ENCODE data around the gene CD300A.

CD300A gene

DNA sequence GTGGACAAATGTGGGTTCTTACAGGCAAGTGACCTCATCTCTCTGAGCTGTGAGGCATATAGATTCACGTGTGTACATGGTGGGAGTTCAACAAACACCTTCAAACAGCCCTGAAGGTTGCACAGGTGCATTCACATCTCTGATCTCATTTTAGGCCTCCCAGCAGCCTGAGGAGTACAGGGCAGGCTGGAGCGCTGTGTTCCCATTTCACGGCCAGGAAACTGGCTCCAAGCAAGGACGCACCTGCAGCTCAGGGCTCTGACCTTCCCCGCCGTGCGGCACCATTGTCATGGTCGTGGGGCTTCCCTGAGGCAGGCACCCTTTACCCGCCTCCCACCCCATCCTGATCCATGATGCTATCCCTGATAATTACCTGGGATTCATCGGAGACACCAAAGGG, 4.8 kb upstream of the CD300A start:
- TF ChIP-seq ZNF274 (IDR thresholded peaks at IDR 0.05; ENCODE audit: low read depth, low read length) = no peak
- no peak for TF ChIP-seq SUZ12 (IDR thresholded peaks at IDR 0.05; ENCODE audit: extremely low read depth, insufficient read depth, insufficient read length)
- TF ChIP-seq YY1 (IDR thresholded peaks at IDR 0.05; ENCODE audit: insufficient read depth, insufficient read length) = no peak
- H3K9ac ChIP-seq (ENCODE audit: insufficient read length, low read depth) = no peak overlapping the region
- no peaks in the 10 kb centered on the region for H3K36me3 ChIP-seq (ENCODE audit: insufficient read depth, insufficient read length, low read length)
- H3K4me1 ChIP-seq (ENCODE audit: insufficient read depth, insufficient read length) = peaks cover 14% of the 10 kb centered on the region
- H3K4me3 ChIP-seq (ENCODE audit: insufficient read length, low read depth) = no peak overlapping the region
- no peaks in the 10 kb centered on the region for H3K9me3 ChIP-seq (ENCODE audit: insufficient read depth, low read length)
- H3K27me3 ChIP-seq (ENCODE audit: insufficient read depth, insufficient read length) = peaks cover 8% of the 10 kb centered on the region
- DNase-seq (ENCODE audit: low read depth, low spot score) = no peak

DNA sequence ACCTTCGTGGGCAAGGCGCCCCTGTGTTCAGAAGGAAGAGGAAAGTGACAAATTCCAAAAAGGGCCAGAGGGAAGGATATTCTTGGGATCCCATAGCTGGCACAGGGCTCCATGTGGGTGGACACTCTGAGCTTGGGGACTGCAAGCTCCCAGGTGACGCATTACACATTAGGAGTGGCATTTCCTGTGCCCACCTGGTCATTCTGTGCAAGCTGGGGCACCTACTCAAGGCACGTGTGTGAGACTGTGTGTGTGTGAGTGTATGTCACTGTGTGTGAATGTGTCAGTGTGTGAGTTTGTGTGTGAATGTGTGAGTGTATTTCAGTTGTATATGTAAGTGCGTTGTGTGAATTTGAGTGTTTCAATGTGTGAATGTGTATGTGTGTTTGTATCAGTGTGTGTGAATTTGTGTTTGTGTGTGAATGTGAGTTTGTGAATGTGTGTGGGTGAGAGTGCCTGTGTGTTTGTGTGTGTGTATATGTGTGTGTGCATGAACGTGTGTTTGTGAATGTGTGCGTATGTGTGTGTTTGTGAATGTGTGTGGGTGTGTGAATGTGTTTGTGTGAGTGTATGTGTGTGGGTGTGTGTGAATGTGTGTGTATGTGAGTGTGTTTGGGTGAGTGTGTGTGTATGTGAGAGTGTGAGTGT, 1.6 kb upstream of the CD300A start:
- no peak for DNase-seq (ENCODE audit: low read depth, low spot score)
- peaks cover 7% of the 10 kb centered on the region for H3K4me1 ChIP-seq (ENCODE audit: insufficient read depth, insufficient read length)
- no peak overlapping the region for H3K4me3 ChIP-seq (ENCODE audit: insufficient read length, low read depth)
- no peaks in the 10 kb centered on the region for H3K36me3 ChIP-seq (ENCODE audit: insufficient read depth, insufficient read length, low read length)
- TF ChIP-seq YY1 (IDR thresholded peaks at IDR 0.05; ENCODE audit: insufficient read depth, insufficient read length) (no peak), SUZ12 (IDR thresholded peaks at IDR 0.05; ENCODE audit: extremely low read depth, insufficient read depth, insufficient read length) (no peak), ZNF274 (IDR thresholded peaks at IDR 0.05; ENCODE audit: low read depth, low read length) (no peak)
- no peak overlapping the region for H3K9ac ChIP-seq (ENCODE audit: insufficient read length, low read depth)
- H3K27me3 ChIP-seq (ENCODE audit: insufficient read depth, insufficient read length) = no peaks in the 10 kb centered on the region
- H3K9me3 ChIP-seq (ENCODE audit: insufficient read depth, low read length) = no peaks in the 10 kb centered on the region

DNA sequence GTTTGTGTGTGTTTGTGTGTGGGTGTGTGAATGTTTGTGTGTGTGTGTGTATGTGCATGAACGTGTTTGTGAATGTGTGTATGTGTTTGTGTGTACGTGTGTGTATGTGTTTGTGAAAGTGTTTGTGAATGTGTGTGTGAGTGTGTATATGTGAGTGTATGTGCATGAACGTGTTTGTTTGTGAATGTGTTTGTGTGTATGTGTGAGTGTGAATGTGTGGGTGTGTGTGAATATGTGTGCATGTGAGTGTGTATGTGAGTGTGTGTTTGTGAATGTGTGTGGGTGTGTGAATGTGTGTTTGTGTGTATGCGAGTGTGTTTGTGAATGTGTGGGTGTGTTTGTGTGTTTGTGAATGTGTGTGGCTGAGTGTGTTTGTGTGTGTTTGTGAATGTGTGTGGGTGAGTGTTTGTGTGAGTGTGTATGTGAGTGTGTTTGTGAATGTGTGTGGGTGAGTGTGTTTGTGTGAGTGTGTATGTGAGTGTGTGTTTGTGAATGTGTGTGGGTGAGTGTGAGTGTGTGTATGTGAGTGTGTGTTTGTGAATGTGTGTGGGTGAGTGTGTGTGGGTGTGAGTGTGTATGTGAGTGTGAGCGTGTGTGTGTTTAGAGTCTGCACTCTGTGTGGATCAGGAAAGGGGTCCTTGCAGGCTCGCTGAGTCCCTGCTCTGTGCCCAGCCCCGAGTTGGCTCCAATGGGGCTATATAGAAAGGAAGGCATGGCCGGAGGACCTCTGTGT, 890 bp upstream of the CD300A start:
- no peak for DNase-seq (ENCODE audit: low read depth, low spot score)
- Histone ChIP-seq H3K9me3 (ENCODE audit: insufficient read depth, low read length) (no peaks in the 10 kb centered on the region), H3K36me3 (ENCODE audit: insufficient read depth, insufficient read length, low read length) (no peaks in the 10 kb centered on the region), H3K27me3 (ENCODE audit: insufficient read depth, insufficient read length) (no peaks in the 10 kb centered on the region), H3K4me1 (ENCODE audit: insufficient read depth, insufficient read length) (peaks cover 7% of the 10 kb centered on the region), H3K4me3 (ENCODE audit: insufficient read length, low read depth) (no peak overlapping the region), H3K9ac (ENCODE audit: insufficient read length, low read depth) (no peak overlapping the region)
- TF ChIP-seq SUZ12 (IDR thresholded peaks at IDR 0.05; ENCODE audit: extremely low read depth, insufficient read depth, insufficient read length) (no peak), ZNF274 (IDR thresholded peaks at IDR 0.05; ENCODE audit: low read depth, low read length) (no peak), YY1 (IDR thresholded peaks at IDR 0.05; ENCODE audit: insufficient read depth, insufficient read length) (no peak)

DNA sequence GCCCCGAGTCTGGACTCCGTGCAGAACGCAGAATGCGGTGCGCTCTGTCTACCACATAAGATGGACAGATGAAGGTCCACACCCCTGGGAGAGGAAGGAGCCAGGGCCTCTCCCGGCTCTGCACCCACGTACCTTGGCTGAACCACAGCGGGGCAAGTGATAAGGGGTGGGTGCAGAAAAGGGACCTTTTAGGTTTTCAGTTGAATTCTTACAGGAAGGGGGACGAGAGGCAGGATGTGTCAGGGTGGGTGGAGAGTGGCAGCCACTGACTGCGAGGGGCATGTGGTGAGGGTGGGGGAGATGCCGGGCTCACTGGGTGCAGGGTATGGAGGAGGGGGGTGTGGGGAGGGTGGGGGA, 372 bp downstream of the CD300A start:
- DNase-seq (ENCODE audit: low read depth, low spot score) = no peak
- no peak overlapping the region for H3K4me3 ChIP-seq (ENCODE audit: insufficient read length, low read depth)
- peaks cover 7% of the 10 kb centered on the region for H3K4me1 ChIP-seq (ENCODE audit: insufficient read depth, insufficient read length)

DNA sequence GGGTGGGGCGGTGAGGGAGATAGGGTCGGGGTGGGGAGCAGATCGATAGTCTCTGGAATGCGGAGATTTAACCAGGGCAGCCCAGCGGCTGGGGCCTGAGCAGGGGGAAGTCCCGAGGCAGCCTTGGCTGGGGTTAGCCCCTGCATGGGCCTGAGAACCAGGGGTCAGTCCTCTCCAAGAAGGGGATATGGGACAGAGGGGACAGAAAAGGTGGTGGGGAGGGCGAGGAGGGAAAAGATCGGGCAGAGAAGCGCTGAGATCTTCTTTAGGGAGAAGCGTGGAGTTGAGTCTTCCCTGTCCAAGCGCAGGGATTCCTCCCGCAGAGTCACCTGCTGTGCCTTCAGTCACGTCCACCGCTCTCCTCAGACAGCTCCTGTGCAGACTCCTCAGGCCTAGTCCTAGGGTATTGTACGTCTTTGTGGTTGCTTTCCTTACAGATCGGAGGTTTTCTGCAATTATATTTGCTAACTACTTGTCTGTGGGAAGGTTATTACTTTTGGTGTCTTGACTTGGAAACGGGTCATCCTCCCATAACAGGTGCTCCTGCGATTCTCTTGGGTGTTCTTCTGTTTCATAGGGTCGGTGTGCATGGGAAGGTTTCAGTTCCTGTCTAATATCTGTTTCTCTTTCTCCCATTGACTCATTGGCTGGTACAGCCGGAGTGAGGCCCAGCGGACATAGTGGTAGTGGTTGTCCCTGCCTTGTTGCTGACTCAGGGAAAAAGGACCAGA, 952 bp downstream of the CD300A start:
- no peak for DNase-seq (ENCODE audit: low read depth, low spot score)
- Histone ChIP-seq H3K36me3 (ENCODE audit: insufficient read depth, insufficient read length, low read length) (no peaks in the 10 kb centered on the region), H3K9ac (ENCODE audit: insufficient read length, low read depth) (no peak overlapping the region), H3K27me3 (ENCODE audit: insufficient read depth, insufficient read length) (no peaks in the 10 kb centered on the region), H3K4me3 (ENCODE audit: insufficient read length, low read depth) (no peak overlapping the region), H3K4me1 (ENCODE audit: insufficient read depth, insufficient read length) (peaks cover 7% of the 10 kb centered on the region), H3K9me3 (ENCODE audit: insufficient read depth, low read length) (no peaks in the 10 kb centered on the region)
- TF ChIP-seq SUZ12 (IDR thresholded peaks at IDR 0.05; ENCODE audit: extremely low read depth, insufficient read depth, insufficient read length) = no peak
- no peak for TF ChIP-seq ZNF274 (IDR thresholded peaks at IDR 0.05; ENCODE audit: low read depth, low read length)
- TF ChIP-seq YY1 (IDR thresholded peaks at IDR 0.05; ENCODE audit: insufficient read depth, insufficient read length) = no peak

More for the DNA sequence above, 372 bp downstream of the CD300A start:
- no peaks in the 10 kb centered on the region for H3K27me3 ChIP-seq (ENCODE audit: insufficient read depth, insufficient read length)
- no peak overlapping the region for H3K9ac ChIP-seq (ENCODE audit: insufficient read length, low read depth)
- no peaks in the 10 kb centered on the region for H3K36me3 ChIP-seq (ENCODE audit: insufficient read depth, insufficient read length, low read length)
- TF ChIP-seq YY1 (IDR thresholded peaks at IDR 0.05; ENCODE audit: insufficient read depth, insufficient read length) (no peak), SUZ12 (IDR thresholded peaks at IDR 0.05; ENCODE audit: extremely low read depth, insufficient read depth, insufficient read length) (no peak), ZNF274 (IDR thresholded peaks at IDR 0.05; ENCODE audit: low read depth, low read length) (no peak)
- H3K9me3 ChIP-seq (ENCODE audit: insufficient read depth, low read length) = no peaks in the 10 kb centered on the region

DNA sequence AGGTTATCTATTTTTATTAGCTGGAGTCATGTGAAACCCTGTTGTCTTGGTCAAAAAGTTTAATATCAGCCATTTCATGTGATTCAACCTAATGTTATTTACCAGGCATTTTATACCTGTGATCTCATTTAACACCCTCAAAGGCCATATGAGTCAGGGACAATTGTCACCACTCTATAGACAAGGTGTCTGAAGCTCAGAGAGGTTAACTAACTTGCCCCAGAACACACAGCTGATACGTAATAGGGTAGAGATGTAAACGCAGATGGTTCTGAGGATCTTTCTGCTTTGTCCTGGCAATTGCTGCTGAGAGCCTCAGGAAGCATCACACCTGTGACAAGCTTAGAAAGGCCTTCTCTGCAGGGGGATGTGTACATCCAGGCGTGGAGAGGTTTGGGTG, 4.9 kb downstream of the CD300A start:
- H3K4me3 ChIP-seq (ENCODE audit: insufficient read length, low read depth) = no peak overlapping the region
- no peak for DNase-seq (ENCODE audit: low read depth, low spot score)
- no peaks in the 10 kb centered on the region for H3K36me3 ChIP-seq (ENCODE audit: insufficient read depth, insufficient read length, low read length)
- H3K9me3 ChIP-seq (ENCODE audit: insufficient read depth, low read length) = peaks cover 21% of the 10 kb centered on the region; the same call in 1 of the 2 replicates
- no peaks in the 10 kb centered on the region for H3K27me3 ChIP-seq (ENCODE audit: insufficient read depth, insufficient read length)
- peaks cover 2% of the 10 kb centered on the region for H3K4me1 ChIP-seq (ENCODE audit: insufficient read depth, insufficient read length)
- H3K9ac ChIP-seq (ENCODE audit: insufficient read length, low read depth) = no peak overlapping the region
- no peak for TF ChIP-seq ZNF274 (IDR thresholded peaks at IDR 0.05; ENCODE audit: low read depth, low read length)
- no peak for TF ChIP-seq SUZ12 (IDR thresholded peaks at IDR 0.05; ENCODE audit: extremely low read depth, insufficient read depth, insufficient read length)
- TF ChIP-seq YY1 (IDR thresholded peaks at IDR 0.05; ENCODE audit: insufficient read depth, insufficient read length) = no peak

DNA sequence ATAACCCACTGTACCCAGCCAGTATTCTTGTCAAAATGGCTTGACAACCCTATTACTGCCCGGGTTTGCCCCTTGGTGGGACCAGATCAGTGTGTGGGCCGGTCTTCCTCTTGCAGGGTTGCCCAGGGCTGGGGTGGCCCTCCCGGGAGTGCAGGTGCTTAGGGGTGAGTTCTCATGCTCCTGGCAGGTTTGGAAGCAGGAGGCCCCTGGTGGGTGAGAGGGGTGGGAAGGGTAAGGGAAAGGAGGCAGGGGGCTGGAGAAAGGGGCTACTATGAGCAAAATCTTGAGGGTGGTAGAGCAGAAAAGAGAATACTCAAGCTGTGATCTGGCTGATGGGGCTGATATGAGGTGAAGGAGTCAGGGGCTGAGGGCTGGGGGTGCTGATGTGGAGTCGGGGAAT, 6.5 kb downstream of the CD300A start:
- Histone ChIP-seq H3K9me3 (ENCODE audit: insufficient read depth, low read length) (peaks cover 27% of the 10 kb centered on the region; the same call in 1 of the 2 replicates), H3K9ac (ENCODE audit: insufficient read length, low read depth) (no peak overlapping the region), H3K27me3 (ENCODE audit: insufficient read depth, insufficient read length) (no peaks in the 10 kb centered on the region), H3K4me1 (ENCODE audit: insufficient read depth, insufficient read length) (no peaks in the 10 kb centered on the region), H3K4me3 (ENCODE audit: insufficient read length, low read depth) (no peak overlapping the region), H3K36me3 (ENCODE audit: insufficient read depth, insufficient read length, low read length) (no peaks in the 10 kb centered on the region)
- DNase-seq (ENCODE audit: low read depth, low spot score) = no peak
- TF ChIP-seq ZNF274 (IDR thresholded peaks at IDR 0.05; ENCODE audit: low read depth, low read length) (no peak), SUZ12 (IDR thresholded peaks at IDR 0.05; ENCODE audit: extremely low read depth, insufficient read depth, insufficient read length) (no peak), YY1 (IDR thresholded peaks at IDR 0.05; ENCODE audit: insufficient read depth, insufficient read length) (no peak)
